Measurements from ENCODE around the gene RTN4R. TPM values are rescaled to one million over a fixed set of nuclear protein-coding genes. Genes with fewer than 3 reads are reported as not detected.

RTN4R gene
- total RNA-seq, 1 experiment from 2014 or later = 16.3 TPM

DNA sequence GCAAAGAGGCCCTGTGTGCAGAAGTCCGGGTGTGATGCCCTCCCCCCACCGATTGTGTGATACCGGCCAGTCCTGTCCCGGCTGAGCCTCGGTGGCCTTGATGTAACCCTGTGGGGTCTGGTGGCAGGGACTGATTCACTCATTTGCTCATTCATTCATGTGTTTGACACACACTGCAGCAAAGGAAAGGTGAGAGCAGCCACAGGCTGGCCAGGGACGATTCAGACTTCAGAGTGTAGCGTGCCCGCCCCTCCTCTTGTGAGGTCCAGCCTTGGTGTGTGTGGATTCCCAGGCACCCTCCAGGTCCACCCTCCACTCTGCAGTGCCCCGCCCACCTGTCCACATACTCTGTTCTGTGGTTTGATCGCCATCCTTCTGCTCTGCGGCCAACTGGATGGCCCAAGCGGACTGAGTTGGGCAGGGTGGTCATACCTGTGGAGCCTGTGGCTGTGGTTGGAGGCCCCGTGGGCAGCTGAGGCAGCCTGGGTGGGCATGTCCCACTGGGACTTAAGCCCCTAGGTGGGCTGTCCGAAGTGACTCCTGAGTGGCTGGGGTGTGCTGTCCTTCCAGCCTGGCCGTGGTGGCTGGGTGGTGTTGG lies 59.3 kb downstream of the RTN4R start:
- BruUV-seq (replicated peaks) = no TSS peak
- no peaks in the 10 kb centered on the region; the same call in 1 of the 2 replicates for H3K36me3 ChIP-seq (ENCODE audit: control insufficient read depth, insufficient read depth, low read length)
- no peaks in the 10 kb centered on the region for H3K9me3 ChIP-seq (ENCODE audit: control insufficient read depth, insufficient read depth, low read depth, low read length)
- intact Hi-C loops (cut with micrococcal nuclease; ENCODE audit: unreplicated experiment) = no loop called here
- in situ Hi-C loops (cut with HindIII; ENCODE audit: low pct_unique_long_range_greater_than_20kb, low sequenced_read_pairs) = no loop called here
- H3K27ac ChIP-seq (ENCODE audit: low read length) = no peak overlapping the region
- DNase-seq (ENCODE audit: low read depth, low spot score) (no peak), ATAC-seq (no peak)
- ChIA-PET POLR2A (no interaction called here), CTCF (no interaction called here)
- no peak overlapping the region for H3K4me3 ChIP-seq (ENCODE audit: low read depth in 2 of 2, low read length in 2 of 2)
- H3K27me3 ChIP-seq (ENCODE audit: control insufficient read depth, insufficient read depth, low read length) = no peaks in the 10 kb centered on the region
- H3K4me1 ChIP-seq (ENCODE audit: control insufficient read depth, insufficient read depth, low read length) = peaks cover 10% of the 10 kb centered on the region
- TF ChIP-seq POLR2AphosphoS5 (IDR thresholded peaks at IDR 0.05; ENCODE audit: low read depth, low read length) (no peak), SIN3A (IDR thresholded peaks at IDR 0.05; ENCODE audit: borderline replicate concordance, insufficient read depth, low read depth, low read length) (no peak), TCF7L2 (IDR thresholded peaks at IDR 0.05; ENCODE audit: low read depth, low read length) (no peak)
- TF ChIP-seq, protein P1, sequence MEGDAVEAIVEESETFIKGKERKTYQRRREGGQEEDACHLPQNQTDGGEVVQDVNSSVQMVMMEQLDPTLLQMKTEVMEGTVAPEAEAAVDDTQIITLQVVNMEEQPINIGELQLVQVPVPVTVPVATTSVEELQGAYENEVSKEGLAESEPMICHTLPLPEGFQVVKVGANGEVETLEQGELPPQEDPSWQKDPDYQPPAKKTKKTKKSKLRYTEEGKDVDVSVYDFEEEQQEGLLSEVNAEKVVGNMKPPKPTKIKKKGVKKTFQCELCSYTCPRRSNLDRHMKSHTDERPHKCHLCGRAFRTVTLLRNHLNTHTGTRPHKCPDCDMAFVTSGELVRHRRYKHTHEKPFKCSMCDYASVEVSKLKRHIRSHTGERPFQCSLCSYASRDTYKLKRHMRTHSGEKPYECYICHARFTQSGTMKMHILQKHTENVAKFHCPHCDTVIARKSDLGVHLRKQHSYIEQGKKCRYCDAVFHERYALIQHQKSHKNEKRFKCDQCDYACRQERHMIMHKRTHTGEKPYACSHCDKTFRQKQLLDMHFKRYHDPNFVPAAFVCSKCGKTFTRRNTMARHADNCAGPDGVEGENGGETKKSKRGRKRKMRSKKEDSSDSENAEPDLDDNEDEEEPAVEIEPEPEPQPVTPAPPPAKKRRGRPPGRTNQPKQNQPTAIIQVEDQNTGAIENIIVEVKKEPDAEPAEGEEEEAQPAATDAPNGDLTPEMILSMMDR (IDR thresholded peaks at IDR 0.05) = no peak
- TF ChIP-seq, protein P2, sequence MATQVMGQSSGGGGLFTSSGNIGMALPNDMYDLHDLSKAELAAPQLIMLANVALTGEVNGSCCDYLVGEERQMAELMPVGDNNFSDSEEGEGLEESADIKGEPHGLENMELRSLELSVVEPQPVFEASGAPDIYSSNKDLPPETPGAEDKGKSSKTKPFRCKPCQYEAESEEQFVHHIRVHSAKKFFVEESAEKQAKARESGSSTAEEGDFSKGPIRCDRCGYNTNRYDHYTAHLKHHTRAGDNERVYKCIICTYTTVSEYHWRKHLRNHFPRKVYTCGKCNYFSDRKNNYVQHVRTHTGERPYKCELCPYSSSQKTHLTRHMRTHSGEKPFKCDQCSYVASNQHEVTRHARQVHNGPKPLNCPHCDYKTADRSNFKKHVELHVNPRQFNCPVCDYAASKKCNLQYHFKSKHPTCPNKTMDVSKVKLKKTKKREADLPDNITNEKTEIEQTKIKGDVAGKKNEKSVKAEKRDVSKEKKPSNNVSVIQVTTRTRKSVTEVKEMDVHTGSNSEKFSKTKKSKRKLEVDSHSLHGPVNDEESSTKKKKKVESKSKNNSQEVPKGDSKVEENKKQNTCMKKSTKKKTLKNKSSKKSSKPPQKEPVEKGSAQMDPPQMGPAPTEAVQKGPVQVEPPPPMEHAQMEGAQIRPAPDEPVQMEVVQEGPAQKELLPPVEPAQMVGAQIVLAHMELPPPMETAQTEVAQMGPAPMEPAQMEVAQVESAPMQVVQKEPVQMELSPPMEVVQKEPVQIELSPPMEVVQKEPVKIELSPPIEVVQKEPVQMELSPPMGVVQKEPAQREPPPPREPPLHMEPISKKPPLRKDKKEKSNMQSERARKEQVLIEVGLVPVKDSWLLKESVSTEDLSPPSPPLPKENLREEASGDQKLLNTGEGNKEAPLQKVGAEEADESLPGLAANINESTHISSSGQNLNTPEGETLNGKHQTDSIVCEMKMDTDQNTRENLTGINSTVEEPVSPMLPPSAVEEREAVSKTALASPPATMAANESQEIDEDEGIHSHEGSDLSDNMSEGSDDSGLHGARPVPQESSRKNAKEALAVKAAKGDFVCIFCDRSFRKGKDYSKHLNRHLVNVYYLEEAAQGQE (IDR thresholded peaks at IDR 0.05; ENCODE audit: insufficient read depth in 1 of 2, low read depth in 2 of 2, low read length in 1 of 2) = no peak

DNA sequence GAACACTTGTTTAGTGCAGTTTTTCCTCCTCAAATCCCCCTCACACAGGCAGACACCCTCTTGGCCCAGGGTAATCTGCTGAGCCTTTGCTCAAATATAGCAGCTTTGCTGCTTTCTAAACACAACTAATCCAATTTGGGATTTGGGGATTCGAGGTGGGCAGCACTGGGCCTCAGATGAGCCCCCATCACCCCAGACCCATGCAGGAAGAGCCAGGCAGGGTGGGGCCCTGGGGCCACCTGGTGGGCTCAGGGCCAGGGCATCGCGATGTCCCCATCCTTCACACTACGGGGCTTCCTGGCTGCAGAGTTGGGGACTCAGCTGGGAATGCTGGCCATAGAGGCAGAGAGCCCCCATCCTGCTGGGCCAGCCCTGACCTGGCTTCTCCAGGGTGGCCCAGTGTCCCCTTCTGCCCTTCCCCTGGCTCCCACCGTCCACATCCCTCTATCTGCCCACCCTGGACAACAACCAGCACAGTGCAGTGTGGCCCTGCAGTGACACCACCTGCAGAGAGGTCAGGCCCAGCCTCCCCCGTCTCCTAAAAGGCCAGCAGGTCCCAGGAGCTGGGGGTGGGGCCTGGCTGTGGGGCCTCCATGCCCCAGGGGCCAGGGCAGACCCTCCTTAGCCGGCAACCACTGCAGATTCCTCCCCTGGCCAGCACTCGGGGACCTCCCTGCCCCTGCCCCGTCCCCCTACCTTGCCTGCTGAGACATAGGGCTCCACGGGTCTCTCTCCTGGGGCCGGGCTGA lies 60.7 kb downstream of the RTN4R start:
- DNase-seq (ENCODE audit: low read depth, low spot score) (no peak), ATAC-seq (no peak)
- intact Hi-C loops (cut with micrococcal nuclease; ENCODE audit: unreplicated experiment) = no loop called here
- ChIA-PET POLR2A (no interaction called here), CTCF (no interaction called here)
- BruUV-seq (replicated peaks) = no TSS peak
- peak overlapping the region in 1 of 2 experiments; percentile 40; a peak in 1 of 4 replicates for H3K4me3 ChIP-seq (ENCODE audit: low read depth in 2 of 2, low read length in 2 of 2)
- H3K9me3 ChIP-seq (ENCODE audit: control insufficient read depth, insufficient read depth, low read depth, low read length) = no peaks in the 10 kb centered on the region
- peaks cover 10% of the 10 kb centered on the region for H3K4me1 ChIP-seq (ENCODE audit: control insufficient read depth, insufficient read depth, low read length)
- H3K27me3 ChIP-seq (ENCODE audit: control insufficient read depth, insufficient read depth, low read length) = no peaks in the 10 kb centered on the region
- H3K36me3 ChIP-seq (ENCODE audit: control insufficient read depth, insufficient read depth, low read length) = no peaks in the 10 kb centered on the region; the same call in 1 of the 2 replicates
- TF ChIP-seq, protein P1 (IDR thresholded peaks at IDR 0.05) = no peak
- TF ChIP-seq, protein P2 (IDR thresholded peaks at IDR 0.05; ENCODE audit: insufficient read depth in 1 of 2, low read depth in 2 of 2, low read length in 1 of 2) = no peak
- H3K27ac ChIP-seq (ENCODE audit: low read length) = peak overlapping the region; percentile 84
- in situ Hi-C loops (cut with HindIII; ENCODE audit: low pct_unique_long_range_greater_than_20kb, low sequenced_read_pairs) = no loop called here

Data from Panc1 (cell line).